Measurements from ENCODE around the gene ERBB4.

ERBB4 gene

DNA sequence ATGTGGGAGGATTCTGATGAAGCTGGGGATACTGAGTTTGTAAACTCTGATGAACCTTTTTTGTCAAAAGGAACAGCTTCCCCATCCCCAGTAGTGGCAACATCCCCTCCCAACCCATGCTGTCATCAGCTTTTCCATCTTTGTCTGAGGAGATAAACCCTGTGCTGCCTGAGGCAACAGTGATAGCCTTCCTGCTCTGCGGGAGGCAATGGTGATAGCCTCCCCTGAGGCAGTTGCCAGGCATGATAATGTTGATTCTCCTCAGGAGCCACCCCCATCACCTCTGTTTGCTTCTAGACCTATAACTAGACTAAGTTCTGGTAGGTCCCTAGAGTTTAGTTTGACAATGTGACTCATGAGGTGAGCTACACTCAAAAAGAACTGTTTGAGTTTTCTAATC, 97.5 kb downstream of the ERBB4 start:
- ATAC-seq, result no peak
- TF ChIP-seq ESRRG (CRISPR knock-in tag; IDR thresholded peaks at IDR 0.05), result no peak
- no peak for TF ChIP-seq TSHZ2 (CRISPR knock-in tag; IDR thresholded peaks at IDR 0.05)
- TF ChIP-seq, protein P1, sequence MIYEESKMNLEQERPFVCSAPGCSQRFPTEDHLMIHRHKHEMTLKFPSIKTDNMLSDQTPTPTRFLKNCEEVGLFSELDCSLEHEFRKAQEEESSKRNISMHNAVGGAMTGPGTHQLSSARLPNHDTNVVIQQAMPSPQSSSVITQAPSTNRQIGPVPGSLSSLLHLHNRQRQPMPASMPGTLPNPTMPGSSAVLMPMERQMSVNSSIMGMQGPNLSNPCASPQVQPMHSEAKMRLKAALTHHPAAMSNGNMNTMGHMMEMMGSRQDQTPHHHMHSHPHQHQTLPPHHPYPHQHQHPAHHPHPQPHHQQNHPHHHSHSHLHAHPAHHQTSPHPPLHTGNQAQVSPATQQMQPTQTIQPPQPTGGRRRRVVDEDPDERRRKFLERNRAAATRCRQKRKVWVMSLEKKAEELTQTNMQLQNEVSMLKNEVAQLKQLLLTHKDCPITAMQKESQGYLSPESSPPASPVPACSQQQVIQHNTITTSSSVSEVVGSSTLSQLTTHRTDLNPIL (CRISPR knock-in tag; IDR thresholded peaks at IDR 0.05; ENCODE audit: low read depth), result no peak
- TF ChIP-seq OSR1 (CRISPR knock-in tag; IDR thresholded peaks at IDR 0.05), result no peak
- no peak for TF ChIP-seq ZNF70 (CRISPR knock-in tag; IDR thresholded peaks at IDR 0.05)
- TF ChIP-seq PPARA (CRISPR knock-in tag; IDR thresholded peaks at IDR 0.05; ENCODE audit: borderline replicate concordance), result no peak
- TF ChIP-seq, protein P2, sequence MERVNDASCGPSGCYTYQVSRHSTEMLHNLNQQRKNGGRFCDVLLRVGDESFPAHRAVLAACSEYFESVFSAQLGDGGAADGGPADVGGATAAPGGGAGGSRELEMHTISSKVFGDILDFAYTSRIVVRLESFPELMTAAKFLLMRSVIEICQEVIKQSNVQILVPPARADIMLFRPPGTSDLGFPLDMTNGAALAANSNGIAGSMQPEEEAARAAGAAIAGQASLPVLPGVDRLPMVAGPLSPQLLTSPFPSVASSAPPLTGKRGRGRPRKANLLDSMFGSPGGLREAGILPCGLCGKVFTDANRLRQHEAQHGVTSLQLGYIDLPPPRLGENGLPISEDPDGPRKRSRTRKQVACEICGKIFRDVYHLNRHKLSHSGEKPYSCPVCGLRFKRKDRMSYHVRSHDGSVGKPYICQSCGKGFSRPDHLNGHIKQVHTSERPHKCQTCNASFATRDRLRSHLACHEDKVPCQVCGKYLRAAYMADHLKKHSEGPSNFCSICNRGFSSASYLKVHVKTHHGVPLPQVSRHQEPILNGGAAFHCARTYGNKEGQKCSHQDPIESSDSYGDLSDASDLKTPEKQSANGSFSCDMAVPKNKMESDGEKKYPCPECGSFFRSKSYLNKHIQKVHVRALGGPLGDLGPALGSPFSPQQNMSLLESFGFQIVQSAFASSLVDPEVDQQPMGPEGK (CRISPR knock-in tag; IDR thresholded peaks at IDR 0.05; ENCODE audit: borderline replicate concordance), result no peak

- no peak; the same call in 2 of the 3 replicates for ATAC-seq
- TF ChIP-seq OSR1 (CRISPR knock-in tag; IDR thresholded peaks at IDR 0.05), result no peak
- no peak for TF ChIP-seq GLIS3 (CRISPR knock-in tag; IDR thresholded peaks at IDR 0.05)
- no peak for TF ChIP-seq ZNF565 (CRISPR knock-in tag; conservative IDR thresholded peaks at IDR 0.05; ENCODE audit: low read depth)
- TF ChIP-seq SNAI2 (CRISPR knock-in tag; IDR thresholded peaks at IDR 0.05), result no peak
- TF ChIP-seq, protein P1 (CRISPR knock-in tag; IDR thresholded peaks at IDR 0.05; ENCODE audit: low read depth), result no peak
- TF ChIP-seq, protein P2 (CRISPR knock-in tag; IDR thresholded peaks at IDR 0.05; ENCODE audit: borderline replicate concordance), result no peak
- no peak for TF ChIP-seq ZNF8 (CRISPR knock-in tag; IDR thresholded peaks at IDR 0.05)
- TF ChIP-seq ARNTL (CRISPR knock-in tag; IDR thresholded peaks at IDR 0.05; ENCODE audit: borderline replicate concordance, low read depth), result no peak
- no peak for TF ChIP-seq BACH2 (CRISPR knock-in tag; IDR thresholded peaks at IDR 0.05; ENCODE audit: borderline replicate concordance)
- TF ChIP-seq ZC3H10 (CRISPR knock-in tag; IDR thresholded peaks at IDR 0.05), result no peak
- no peak for TF ChIP-seq PPARA (CRISPR knock-in tag; IDR thresholded peaks at IDR 0.05; ENCODE audit: borderline replicate concordance)
- TF ChIP-seq ZFP30 (CRISPR knock-in tag; IDR thresholded peaks at IDR 0.05), result no peak
- TF ChIP-seq ZNF70 (CRISPR knock-in tag; IDR thresholded peaks at IDR 0.05), result no peak
- TF ChIP-seq ESRRG (CRISPR knock-in tag; IDR thresholded peaks at IDR 0.05), result no peak
- TF ChIP-seq ZFP3 (CRISPR knock-in tag; IDR thresholded peaks at IDR 0.05), result no peak
- no peak for TF ChIP-seq TSHZ2 (CRISPR knock-in tag; IDR thresholded peaks at IDR 0.05)
- TF ChIP-seq RARB (CRISPR knock-in tag; IDR thresholded peaks at IDR 0.05), result no peak
Measured at GRCh38 chr2:212428681-212429478, 109.7 kb downstream of the ERBB4 start.

All from SK-N-SH treated with all-trans-retinoic acid at 6 μM for 48 hours (cell line).